Myocyte (in vitro differentiated cells): ENCODE results near the gene OR8H2. TPM values are rescaled to one million over a fixed set of nuclear protein-coding genes. Genes with fewer than 3 reads are reported as not detected.
"Not testable (repeated sequence)": the region's sequence is repeated elsewhere in the genome, so short reads cannot be mapped to it uniquely, and the experiment has no call there.

Experiments
- DNase-seq: peaks from one replicate; pipeline ENCODE4 v3.0.0-alpha.2; 2012; ENCODE audit warnings: low read depth
- polyA plus RNA-seq: library from polyadenylated mRNA; unstranded; fragments of >200 nt; gene quantifications from one replicate; pipeline ENCODE4 v1.2.1, GENCODE V29; 2012; ENCODE audit warnings: missing spikeins
- total RNA-seq: library from RNA; depleted of rRNA; stranded (reverse); fragments of >200 nt; gene quantifications from 2 replicates; pipeline ENCODE4 v1.2.3, GENCODE V29; 2014

Gene OR8H2, protein sequence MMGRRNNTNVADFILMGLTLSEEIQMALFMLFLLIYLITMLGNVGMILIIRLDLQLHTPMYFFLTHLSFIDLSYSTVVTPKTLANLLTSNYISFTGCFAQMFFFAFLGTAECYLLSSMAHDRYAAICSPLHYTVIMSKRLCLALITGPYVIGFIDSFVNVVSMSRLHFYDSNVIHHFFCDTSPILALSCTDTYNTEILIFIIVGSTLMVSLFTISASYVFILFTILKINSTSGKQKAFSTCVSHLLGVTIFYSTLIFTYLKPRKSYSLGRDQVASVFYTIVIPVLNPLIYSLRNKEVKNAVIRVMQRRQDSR
- not detected in 2 replicates for total RNA-seq
- polyA plus RNA-seq = not detected

DNA sequence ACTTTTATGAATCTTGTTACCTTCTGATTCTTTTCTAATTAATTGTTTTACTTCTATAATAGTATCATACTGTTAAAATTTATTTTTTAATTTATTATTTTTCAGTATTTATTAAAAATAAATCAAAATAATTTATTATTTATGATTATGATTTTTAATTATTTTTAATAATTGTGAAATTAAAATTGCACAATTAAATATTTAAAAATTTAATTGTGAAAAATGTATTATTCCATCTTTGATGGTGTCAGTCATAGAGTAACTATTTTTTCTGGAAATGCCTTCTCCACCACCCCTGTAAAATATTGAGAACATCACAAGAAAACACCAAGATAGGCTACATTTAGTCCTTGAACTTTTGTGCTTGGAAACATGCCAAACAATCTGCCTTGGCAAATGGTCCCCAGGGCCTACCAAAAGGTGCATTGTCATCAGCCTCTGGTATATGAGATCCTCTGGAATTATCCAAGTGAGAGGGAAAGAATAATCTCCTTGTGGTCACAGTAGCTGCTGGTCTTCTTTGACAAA lies at the start of gene OR8H2:
TSS of gene OR8H2 (plus strand) at position 478 of the 528 bp plus-strand sequence. CDS start 1,356 bp downstream, outside the sequence.
- DNase-seq = no peak

DNA sequence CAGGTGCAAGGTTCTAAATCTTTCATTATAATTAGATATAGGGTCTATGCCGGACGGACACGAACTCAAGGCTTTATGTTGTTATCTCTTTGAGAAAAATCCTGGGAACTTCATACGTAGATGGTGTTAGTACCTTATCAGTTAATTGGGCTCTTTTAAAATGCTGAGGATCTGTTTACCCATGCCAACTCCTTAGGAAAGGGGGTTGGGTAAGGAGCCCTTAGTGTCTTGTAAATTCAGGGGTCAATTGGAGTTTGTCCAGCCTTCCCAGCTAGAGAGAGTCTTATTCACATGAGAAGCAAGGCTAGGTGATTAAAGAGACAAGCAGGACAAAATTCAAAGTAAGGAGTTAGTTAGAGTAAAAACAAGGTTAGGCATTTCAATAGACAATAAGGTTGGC lies 47.1 kb upstream of the OR8H2 start:
- DNase-seq = not testable (repeated sequence)

DNA sequence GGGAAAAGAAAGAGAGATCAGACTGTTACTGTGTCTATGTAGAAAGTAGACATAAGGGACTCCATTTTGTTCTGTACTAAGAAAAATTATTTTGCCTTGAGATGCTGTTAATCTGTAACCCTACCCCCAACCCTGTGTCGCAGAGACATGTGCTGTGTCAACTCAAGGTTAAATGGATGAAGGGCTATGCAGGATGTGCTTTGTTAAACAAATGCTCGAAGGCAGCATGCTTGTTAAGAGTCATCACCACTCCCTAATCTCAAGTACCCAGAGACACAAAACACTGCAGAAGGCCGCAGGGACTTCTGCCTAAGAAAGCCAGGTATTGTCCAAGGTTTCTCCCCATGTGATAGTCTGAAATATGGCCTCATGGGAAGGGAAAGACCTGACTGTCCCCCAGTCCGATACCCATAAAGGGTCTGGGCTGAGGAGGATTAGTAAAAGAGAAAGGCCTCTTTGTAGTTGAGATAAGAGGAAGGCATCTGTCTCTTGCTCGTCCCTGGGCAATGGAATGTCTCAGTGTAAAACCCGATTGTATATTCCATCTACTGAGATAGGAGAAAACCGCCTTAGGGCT lies 45.7 kb upstream of the OR8H2 start:
- DNase-seq = not testable (repeated sequence)

DNA sequence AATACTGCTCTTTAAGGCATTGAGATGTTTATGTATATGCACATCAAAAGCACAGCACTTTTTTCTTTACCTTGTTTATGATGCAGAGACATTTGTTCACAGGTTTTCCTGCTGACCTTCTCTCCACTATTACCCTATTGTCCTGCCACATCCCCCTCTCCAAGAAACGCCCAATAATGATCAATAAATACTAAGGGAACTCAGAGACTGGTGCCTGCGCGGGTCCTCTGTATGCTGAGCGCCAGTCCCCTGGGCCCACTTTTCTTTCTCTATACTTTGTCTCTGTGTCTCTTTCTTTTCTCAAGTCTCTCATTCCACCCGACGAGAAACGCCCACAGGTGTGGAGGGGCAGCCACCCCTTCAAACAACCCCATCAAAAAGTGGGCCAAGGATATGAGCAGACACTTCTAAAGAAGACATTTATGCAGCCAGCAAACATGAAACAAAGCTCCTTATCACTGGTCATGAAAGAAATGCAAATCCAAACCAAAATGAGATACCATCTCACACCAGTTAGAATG lies 45.2 kb upstream of the OR8H2 start:
- DNase-seq = not testable (repeated sequence)

DNA sequence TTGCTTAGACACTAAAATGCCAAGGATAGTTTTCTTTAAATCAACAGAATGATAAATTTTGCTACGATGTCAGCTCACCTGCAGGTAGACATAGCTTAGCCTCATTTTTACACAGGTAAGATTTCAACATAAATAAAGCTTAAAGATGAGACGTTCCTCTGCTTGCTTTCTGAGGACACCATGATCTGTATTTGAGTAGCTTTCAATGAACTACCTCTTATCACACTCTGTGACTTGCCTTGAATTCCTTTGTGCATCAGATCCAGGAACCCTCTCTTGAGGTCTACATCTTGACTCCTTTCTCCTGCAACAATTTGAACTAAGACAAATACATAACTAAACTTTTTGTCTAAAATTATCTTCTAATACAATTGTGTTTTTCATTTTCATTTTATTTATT lies 36.5 kb upstream of the OR8H2 start:
- DNase-seq = no peak

DNA sequence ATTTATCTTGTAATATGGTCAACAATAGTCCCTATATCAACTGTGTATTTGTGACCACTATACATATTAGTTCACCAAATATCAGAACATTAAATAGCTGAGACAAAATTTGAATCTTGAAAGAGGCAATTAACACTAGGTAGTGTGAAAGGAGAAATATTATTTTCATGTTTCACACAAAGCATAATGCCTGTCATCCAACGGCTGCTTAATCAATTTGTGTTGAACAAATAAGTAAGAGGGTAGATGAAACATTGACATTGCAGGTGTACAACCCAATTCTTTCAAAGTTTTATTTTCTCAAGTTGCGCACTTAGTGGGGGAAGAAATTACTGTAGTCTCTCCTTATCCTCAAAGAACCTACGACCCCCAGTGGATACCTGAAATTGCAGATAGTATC lies 13.8 kb upstream of the OR8H2 start:
- DNase-seq = no peak

DNA sequence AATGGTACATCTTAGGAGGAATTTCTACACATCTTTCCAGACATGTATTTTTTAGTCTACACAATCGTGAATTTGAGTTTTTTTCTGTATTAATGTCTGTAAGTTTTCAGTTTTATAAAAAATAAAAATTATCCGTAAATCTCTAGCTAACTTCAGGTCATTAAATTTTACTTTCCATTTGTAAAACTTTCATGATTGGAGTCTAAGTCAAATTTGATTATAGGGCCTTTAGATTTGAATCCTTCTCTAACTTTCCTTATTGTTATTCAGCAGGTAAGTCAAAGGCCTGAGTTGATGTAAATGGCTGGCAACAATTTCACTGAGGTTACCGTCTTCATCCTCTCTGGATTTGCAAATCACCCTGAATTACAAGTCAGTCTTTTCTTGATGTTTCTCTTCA lies 10.5 kb upstream of the OR8H2 start, which contains the start of gene OR8I2:
TSS of gene OR8I2 (plus strand) at position 301 of the 400 bp plus-strand sequence. CDS start at position 301, 0 bp downstream.
- DNase-seq = no peak

DNA sequence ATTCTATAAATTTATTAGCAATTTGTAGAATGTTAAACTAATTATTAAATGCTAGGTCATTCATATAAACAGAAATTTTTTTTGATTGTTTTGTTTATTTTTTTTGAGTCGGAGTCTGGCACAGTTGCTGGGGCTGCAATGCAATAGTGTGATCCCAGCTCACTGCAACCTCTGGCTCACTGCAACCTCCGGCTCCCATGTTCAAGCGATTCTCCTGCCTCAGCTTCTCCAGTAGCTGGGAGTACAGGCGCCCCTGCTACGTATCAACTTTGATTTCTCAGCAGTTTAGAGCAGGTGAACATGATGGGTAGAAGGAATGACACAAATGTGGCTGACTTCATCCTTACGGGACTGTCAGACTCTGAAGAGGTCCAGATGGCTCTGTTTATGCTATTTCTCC lies 18.6 kb downstream of the OR8H2 start, which contains the start of gene OR8H3:
TSS of gene OR8H3 (plus strand) at position 301 of the 400 bp plus-strand sequence. CDS start at position 301, 0 bp downstream.
- DNase-seq = no peak

DNA sequence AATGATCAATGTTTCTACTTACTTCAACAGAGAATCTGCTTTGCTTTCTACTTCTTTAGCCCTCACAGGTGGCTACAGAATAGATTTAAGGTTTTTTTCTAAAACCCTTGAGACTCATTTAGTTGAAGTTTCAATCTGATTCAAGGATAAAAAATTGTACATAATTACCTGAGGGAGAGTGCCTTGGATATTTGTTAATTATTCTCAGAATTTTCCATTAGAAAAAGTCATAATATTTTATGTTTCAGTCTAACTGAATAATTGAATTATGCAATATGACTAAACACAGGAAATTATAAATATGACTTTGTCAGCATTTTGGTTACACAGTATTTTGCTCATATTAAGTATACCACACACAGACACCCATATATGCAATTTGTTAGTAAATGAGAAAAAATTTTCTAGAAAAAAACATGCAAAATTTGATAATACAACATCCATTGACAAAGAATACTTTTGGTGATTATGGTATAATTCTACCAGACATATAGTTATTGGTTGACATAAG lies 36.7 kb downstream of the OR8H2 start, which contains the start of gene OR8J3:
TSS of gene OR8J3 (minus strand) at position 51 of the 511 bp plus-strand sequence. CDS start 2,483 bp downstream, outside the sequence.
- no peak for DNase-seq

DNA sequence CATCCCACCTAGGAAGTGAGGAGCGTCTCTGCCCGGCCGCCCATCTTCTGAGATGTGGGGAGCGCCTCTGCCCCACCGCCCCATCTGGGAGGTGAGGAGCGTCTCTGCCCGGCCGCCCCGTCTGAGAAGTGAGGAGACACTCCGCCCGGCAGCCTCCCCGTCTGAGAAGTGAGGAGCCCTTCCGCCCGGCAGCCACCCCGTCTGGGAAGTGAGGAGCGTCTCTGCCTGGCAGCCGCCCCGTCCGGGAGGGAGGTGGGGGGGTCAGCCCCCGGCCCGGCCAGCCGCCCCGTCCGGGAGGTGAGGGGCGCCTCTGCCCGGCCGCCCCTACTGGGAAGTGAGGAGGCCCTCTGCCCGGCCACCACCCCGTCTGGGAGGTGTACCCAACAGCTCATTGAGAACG lies 40.2 kb downstream of the OR8H2 start:
- not testable (repeated sequence) for DNase-seq

DNA sequence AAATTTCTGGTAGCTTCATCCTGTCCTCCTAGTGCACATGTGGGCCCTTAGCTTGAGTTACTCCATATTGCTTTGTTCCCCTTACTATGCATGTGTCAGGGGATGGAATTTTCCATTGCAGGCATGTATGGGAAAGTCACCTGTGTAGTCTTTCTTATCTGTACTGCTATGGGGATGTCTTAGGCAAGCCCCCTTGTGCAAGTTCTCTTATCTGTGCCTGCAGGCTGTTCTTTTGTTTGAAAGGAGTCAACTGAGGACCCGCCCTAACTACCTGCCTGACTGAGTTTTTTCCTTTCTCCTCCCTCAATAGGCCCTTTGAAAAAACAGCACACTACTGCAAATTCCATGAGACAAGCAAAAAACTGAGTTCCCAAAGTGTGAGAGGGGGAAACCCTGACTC lies 47.9 kb downstream of the OR8H2 start:
- no peak for DNase-seq

DNA sequence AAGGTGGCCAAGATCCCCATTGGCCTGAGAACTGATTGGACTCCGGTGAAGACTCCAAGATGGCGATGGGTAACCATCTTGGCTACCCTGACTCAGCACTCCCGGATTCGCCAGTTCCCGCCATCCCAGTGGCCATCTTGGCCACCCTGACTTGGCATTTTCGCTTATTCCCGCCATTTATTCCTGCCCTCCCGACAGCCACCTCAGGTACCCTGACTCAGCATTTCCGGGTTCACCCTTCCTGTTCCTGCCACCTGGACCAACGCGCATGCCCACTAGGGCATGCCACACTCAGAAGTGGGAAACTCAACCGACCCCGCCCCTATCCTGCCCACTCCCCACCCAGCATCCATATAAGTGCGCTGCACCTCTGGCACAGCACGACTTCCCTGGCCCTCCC lies 48.8 kb downstream of the OR8H2 start:
- DNase-seq = no peak

Other genes with a start within 250 kb of the OR8H2 start
- gene TRIM51, start 220.4 kb upstream of the OR8H2 start, total RNA-seq = not detected in 2 replicates
- not detected in 2 replicates for gene OR5W2, start 189.1 kb upstream of the OR8H2 start, total RNA-seq
- not detected in 2 replicates for gene OR5I1, start 167.3 kb upstream of the OR8H2 start, total RNA-seq
- gene OR10AG1, start 133.7 kb upstream of the OR8H2 start, total RNA-seq = not detected in 2 replicates
- not detected in 2 replicates for gene OR5F1, start 109.1 kb upstream of the OR8H2 start, total RNA-seq
- gene OR5AS1, start 76.0 kb upstream of the OR8H2 start, total RNA-seq = not detected in 2 replicates
- gene OR8I2, start 10.4 kb upstream of the OR8H2 start, total RNA-seq = not detected in 2 replicates
- not detected in 2 replicates for gene OR8H3, start 18.7 kb downstream of the OR8H2 start, total RNA-seq
- not detected in 2 replicates for gene OR8J3, start 36.5 kb downstream of the OR8H2 start, total RNA-seq
- not detected in 2 replicates for gene OR8K5, start 56.6 kb downstream of the OR8H2 start, total RNA-seq
- not detected in 2 replicates for gene OR5J2, start 72.9 kb downstream of the OR8H2 start, total RNA-seq
- not detected in 2 replicates for gene OR5T2, start 130.6 kb downstream of the OR8H2 start, total RNA-seq
- not detected in 2 replicates for gene OR5T3, start 148.6 kb downstream of the OR8H2 start, total RNA-seq
- not detected in 2 replicates for gene OR5T1, start 170.5 kb downstream of the OR8H2 start, total RNA-seq
- gene OR8H1, start 188.6 kb downstream of the OR8H2 start, total RNA-seq = not detected in 2 replicates
- not detected in 2 replicates for gene OR8K3, start 211.5 kb downstream of the OR8H2 start, total RNA-seq
- not detected in 2 replicates for gene OR8K1, start 242.4 kb downstream of the OR8H2 start, total RNA-seq